Astrocyte (in vitro differentiated cells and primary cell): ENCODE results near the gene UTP11.

Experiments
- CTCF ChIP-seq: IDR thresholded peaks from 2 replicates; pipeline ENCODE4 v1.5.1; 2011; ENCODE audit warnings: low read depth, mild to moderate bottlenecking, inconsistent platforms, low read length, moderate library complexity; ENCODE audit not compliant: insufficient read depth
- EZH2 ChIP-seq: IDR thresholded peaks from 2 replicates; pipeline ENCODE4 v1.6.1; 2012; ENCODE audit warnings: mild to moderate bottlenecking, low read length, inconsistent platforms; ENCODE audit not compliant: insufficient read depth

GRCh38 chr1:37989361-37989930 is 23.1 kb upstream of the UTP11 start:
- no peak for TF ChIP-seq CTCF
- TF ChIP-seq EZH2, result no peak
